HepG2 (cell line): ENCODE results near the gene TRIM69. TPM values are rescaled to one million over a fixed set of nuclear protein-coding genes. Genes with fewer than 3 reads are reported as not detected.
A peak's percentile ranks its signal among the peaks of the same experiment; 100 is the strongest.

Source experiments
- EEA1 ChIP-seq: sonication (generic); formaldehyde crosslinking; IDR thresholded peaks from 2 replicates; pipeline ENCODE4 v1.5.1; 2020; ENCODE audit warnings: mild to moderate bottlenecking, missing genetic modification reagents, borderline replicate concordance
- FOXA3 ChIP-seq: IDR thresholded peaks from 2 replicates; pipeline ENCODE4 v1.6.1; 2016; ENCODE audit warnings: missing genetic modification reagents, missing compliant biosample characterization
- GLI4 ChIP-seq: sonication (generic); formaldehyde crosslinking; IDR thresholded peaks from 2 replicates; pipeline ENCODE4 v1.5.1; 2020; ENCODE audit warnings: missing genetic modification reagents, mild to moderate bottlenecking, moderate library complexity, borderline replicate concordance
- HDAC6 ChIP-seq: fragments of 200-600 bp; sonication (generic); IDR thresholded peaks from 2 replicates; pipeline ENCODE4 v1.7.0; 2017; ENCODE audit warnings: mild to moderate bottlenecking, antibody characterized with exemption, low read length, low read depth
- KAT8 ChIP-seq: IDR thresholded peaks from 2 replicates; pipeline ENCODE4 v1.6.1; 2016; ENCODE audit warnings: missing genetic modification reagents, missing compliant biosample characterization
- KLF15 ChIP-seq: sonication (generic); formaldehyde crosslinking; IDR thresholded peaks from 2 replicates; pipeline ENCODE4 v1.8.1; 2023; ENCODE audit warnings: borderline replicate concordance, mild to moderate bottlenecking, inconsistent platforms, missing genetic modification reagents, mixed read lengths
- POLR2A ChIP-seq, 2 experiments: IDR thresholded peaks; 2 replicates each; pipeline ENCODE4 v1.6.1; 2011; ENCODE audit warnings: low read depth in 2 of 2, low read length in 2 of 2, mild to moderate bottlenecking in 1 of 2, moderate library complexity in 1 of 2; ENCODE audit not compliant: insufficient read depth in 1 of 2
- RXRA ChIP-seq: sonication (generic); formaldehyde crosslinking; IDR thresholded peaks from 2 replicates; pipeline ENCODE4 v1.5.1; 2020; ENCODE audit warnings: missing genetic modification reagents
- SOX13 ChIP-seq, 3 experiments: fragments of 450-650 bp in 1 of 3; sonication (generic) in 1 of 3; formaldehyde crosslinking in 1 of 3; IDR thresholded peaks in 2 of 3; conservative IDR thresholded peaks in 1 of 3; 2 replicates each; pipeline versions ENCODE4 v1.5.0 to v1.6.1; 2016 to 2020; ENCODE audit warnings: antibody characterized with exemption in 1 of 3, mild to moderate bottlenecking in 1 of 3, missing compliant biosample characterization in 1 of 3, missing genetic modification reagents in 1 of 3, moderate library complexity in 1 of 3
- TERF1 ChIP-seq: sonication (generic); formaldehyde crosslinking; IDR thresholded peaks from 2 replicates; pipeline ENCODE4 v1.8.0; 2022; ENCODE audit warnings: mild to moderate bottlenecking, missing genetic modification reagents, moderate library complexity
- ZFP37 ChIP-seq: sonication (generic); formaldehyde crosslinking; IDR thresholded peaks from 2 replicates; pipeline ENCODE4 v1.4.0; 2020; ENCODE audit warnings: missing genetic modification reagents, borderline replicate concordance
- ZNF574 ChIP-seq: sonication (generic); formaldehyde crosslinking; IDR thresholded peaks from 2 replicates; pipeline ENCODE4 v1.4.0; 2020; ENCODE audit warnings: missing genetic modification reagents
- ZNF747 ChIP-seq: sonication (generic); formaldehyde crosslinking; IDR thresholded peaks from 2 replicates; pipeline ENCODE4 v1.8.1; 2023; ENCODE audit warnings: missing genetic modification reagents, mild to moderate bottlenecking, borderline replicate concordance
- polyA plus RNA-seq, 8 experiments: library from polyadenylated mRNA; depleted of rRNA in 3 of 8; stranded (reverse) in 7 of 8; unstranded in 1 of 8; fragments of >200 nt; fragmentation: Illumina TruSeq in 4 of 8; extraction: Trizol in 4 of 8; gene quantifications; 2 replicates each; pipeline versions ENCODE4 v1.2.1 to v1.2.3, GENCODE V29; 2011 to 2016; ENCODE audit warnings: low read depth in 4 of 8, missing spikeins in 1 of 8, mixed read lengths in 1 of 8; ENCODE audit not compliant: insufficient read depth in 1 of 8
- total RNA-seq, 5 experiments: library from RNA; depleted of rRNA; stranded (reverse); fragments of >200 nt; fragmentation: Illumina TruSeq; extraction: Trizol; gene quantifications; 2 replicates each; pipeline ENCODE4 v1.2.3, GENCODE V29; 2016; ENCODE audit warnings: low read depth in 1 of 5
- TF ChIP-seq, protein P1 (sequence below): fragments of 450-650 bp; IDR thresholded peaks from 2 replicates; pipeline ENCODE4 v1.6.1; 2017
- TF ChIP-seq, protein P2 (sequence below): sonication (generic); formaldehyde crosslinking; IDR thresholded peaks from 2 replicates; pipeline ENCODE4 v1.4.0; 2020; ENCODE audit warnings: missing genetic modification reagents, mild to moderate bottlenecking, borderline replicate concordance
- TF ChIP-seq, protein P3 (sequence below): sonication (generic); formaldehyde crosslinking; conservative IDR thresholded peaks from 2 replicates; pipeline ENCODE4 v1.5.0; 2020; ENCODE audit warnings: missing genetic modification reagents
- TF ChIP-seq, protein P4 (sequence below): sonication (generic); formaldehyde crosslinking; IDR thresholded peaks from 2 replicates; pipeline ENCODE4 v1.4.0; 2020; ENCODE audit warnings: missing genetic modification reagents, borderline replicate concordance

TRIM69 gene
- total and polyA plus RNA-seq, 2 of the 13 experiments (the other 11 are each of a cell fraction or from before 2014, with no cell fraction given), result 2.6 to 3.2 TPM

GRCh38 chr15:44812029-44812517 lies 75.7 kb downstream of the TRIM69 start (continued):
- no peak for TF ChIP-seq TERF1
- TF ChIP-seq POLR2A (IDR thresholded peaks at IDR 0.05; ENCODE audit: insufficient read depth in 1 of 2, low read depth in 2 of 2, low read length in 2 of 2), result no peak
- no peak for TF ChIP-seq EEA1 (CRISPR knock-in tag)
- no peak for TF ChIP-seq HDAC6
- peak; percentile 80 for TF ChIP-seq KAT8 (CRISPR knock-in tag)
- no peak for TF ChIP-seq ZFP37 (CRISPR knock-in tag)
- TF ChIP-seq, protein P1, sequence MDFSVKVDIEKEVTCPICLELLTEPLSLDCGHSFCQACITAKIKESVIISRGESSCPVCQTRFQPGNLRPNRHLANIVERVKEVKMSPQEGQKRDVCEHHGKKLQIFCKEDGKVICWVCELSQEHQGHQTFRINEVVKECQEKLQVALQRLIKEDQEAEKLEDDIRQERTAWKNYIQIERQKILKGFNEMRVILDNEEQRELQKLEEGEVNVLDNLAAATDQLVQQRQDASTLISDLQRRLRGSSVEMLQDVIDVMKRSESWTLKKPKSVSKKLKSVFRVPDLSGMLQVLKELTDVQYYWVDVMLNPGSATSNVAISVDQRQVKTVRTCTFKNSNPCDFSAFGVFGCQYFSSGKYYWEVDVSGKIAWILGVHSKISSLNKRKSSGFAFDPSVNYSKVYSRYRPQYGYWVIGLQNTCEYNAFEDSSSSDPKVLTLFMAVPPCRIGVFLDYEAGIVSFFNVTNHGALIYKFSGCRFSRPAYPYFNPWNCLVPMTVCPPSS, result no peak
- TF ChIP-seq SOX13 (IDR thresholded peaks at IDR 0.05), result 0 out of 2 replicates have a peak, but pooled peaks have one; percentile 42
- TF ChIP-seq SOX13 (CRISPR knock-in tag; conservative IDR thresholded peaks at IDR 0.05 in 1 of 2, IDR thresholded peaks at IDR 0.05 in 1 of 2), result peak in 1 of 2 experiments; percentile 69; a peak in 2 of 4 replicates
- TF ChIP-seq, protein P2, sequence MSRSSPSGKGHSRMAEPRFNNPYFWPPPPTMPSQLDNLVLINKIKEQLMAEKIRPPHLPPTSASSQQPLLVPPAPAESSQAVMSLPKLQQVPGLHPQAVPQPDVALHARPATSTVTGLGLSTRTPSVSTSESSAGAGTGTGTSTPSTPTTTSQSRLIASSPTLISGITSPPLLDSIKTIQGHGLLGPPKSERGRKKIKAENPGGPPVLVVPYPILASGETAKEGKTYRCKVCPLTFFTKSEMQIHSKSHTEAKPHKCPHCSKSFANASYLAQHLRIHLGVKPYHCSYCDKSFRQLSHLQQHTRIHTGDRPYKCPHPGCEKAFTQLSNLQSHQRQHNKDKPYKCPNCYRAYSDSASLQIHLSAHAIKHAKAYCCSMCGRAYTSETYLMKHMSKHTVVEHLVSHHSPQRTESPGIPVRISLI (CRISPR knock-in tag), result no peak
- 0 out of 2 replicates have a peak, but pooled peaks have one; percentile 70 for TF ChIP-seq KLF15 (CRISPR knock-in tag)
- peak; percentile 84; the same call in 1 of the 2 replicates for TF ChIP-seq FOXA3 (CRISPR knock-in tag)
- peak; percentile 58 for TF ChIP-seq ZNF574 (CRISPR knock-in tag)
- TF ChIP-seq, protein P3, sequence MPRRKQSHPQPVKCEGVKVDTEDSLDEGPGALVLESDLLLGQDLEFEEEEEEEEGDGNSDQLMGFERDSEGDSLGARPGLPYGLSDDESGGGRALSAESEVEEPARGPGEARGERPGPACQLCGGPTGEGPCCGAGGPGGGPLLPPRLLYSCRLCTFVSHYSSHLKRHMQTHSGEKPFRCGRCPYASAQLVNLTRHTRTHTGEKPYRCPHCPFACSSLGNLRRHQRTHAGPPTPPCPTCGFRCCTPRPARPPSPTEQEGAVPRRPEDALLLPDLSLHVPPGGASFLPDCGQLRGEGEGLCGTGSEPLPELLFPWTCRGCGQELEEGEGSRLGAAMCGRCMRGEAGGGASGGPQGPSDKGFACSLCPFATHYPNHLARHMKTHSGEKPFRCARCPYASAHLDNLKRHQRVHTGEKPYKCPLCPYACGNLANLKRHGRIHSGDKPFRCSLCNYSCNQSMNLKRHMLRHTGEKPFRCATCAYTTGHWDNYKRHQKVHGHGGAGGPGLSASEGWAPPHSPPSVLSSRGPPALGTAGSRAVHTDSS (CRISPR knock-in tag), result no peak
- TF ChIP-seq, protein P4, sequence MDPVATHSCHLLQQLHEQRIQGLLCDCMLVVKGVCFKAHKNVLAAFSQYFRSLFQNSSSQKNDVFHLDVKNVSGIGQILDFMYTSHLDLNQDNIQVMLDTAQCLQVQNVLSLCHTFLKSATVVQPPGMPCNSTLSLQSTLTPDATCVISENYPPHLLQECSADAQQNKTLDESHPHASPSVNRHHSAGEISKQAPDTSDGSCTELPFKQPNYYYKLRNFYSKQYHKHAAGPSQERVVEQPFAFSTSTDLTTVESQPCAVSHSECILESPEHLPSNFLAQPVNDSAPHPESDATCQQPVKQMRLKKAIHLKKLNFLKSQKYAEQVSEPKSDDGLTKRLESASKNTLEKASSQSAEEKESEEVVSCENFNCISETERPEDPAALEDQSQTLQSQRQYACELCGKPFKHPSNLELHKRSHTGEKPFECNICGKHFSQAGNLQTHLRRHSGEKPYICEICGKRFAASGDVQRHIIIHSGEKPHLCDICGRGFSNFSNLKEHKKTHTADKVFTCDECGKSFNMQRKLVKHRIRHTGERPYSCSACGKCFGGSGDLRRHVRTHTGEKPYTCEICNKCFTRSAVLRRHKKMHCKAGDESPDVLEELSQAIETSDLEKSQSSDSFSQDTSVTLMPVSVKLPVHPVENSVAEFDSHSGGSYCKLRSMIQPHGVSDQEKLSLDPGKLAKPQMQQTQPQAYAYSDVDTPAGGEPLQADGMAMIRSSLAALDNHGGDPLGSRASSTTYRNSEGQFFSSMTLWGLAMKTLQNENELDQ (CRISPR knock-in tag), result no peak
- TF ChIP-seq GLI4, result no peak
- peak; percentile 72; the same call in 1 of the 2 replicates for TF ChIP-seq RXRA
- TF ChIP-seq ZNF747 (CRISPR knock-in tag), result peak; percentile 64; the same call in 1 of the 2 replicates
